ENCODE results near the gene EEF1A2. TPM values are rescaled to one million over a fixed set of nuclear protein-coding genes. Genes with fewer than 3 reads are reported as not detected.

The EEF1A2 gene
- total and polyA plus RNA-seq, 2 of the 4 experiments (the other 2 are of a cell fraction) = 1.3 to 4.6 TPM

- H3K23ac ChIP-seq (ENCODE audit: low read depth, low read length) = no peak overlapping the region
- ChIA-PET POLR2A (ENCODE audit: unreplicated experiment) (no interaction called here), CTCF (no interaction called here)
- no peak overlapping the region for H3K56ac ChIP-seq (ENCODE audit: extremely low read depth, insufficient read depth, low read length)
- no peak overlapping the region for H3K4me3 ChIP-seq (ENCODE audit: insufficient read depth, low read depth, low read length)
- intact Hi-C loops (cut with micrococcal nuclease) = loop anchor here (10.0 kb wide), 1 partner anchor 123 kb away; the partner anchor contains the start of genes RTEL1 and STMN3
- H3K27me3 ChIP-seq (ENCODE audit: control insufficient read depth, insufficient read depth, low read length) = peaks cover 4% of the 10 kb centered on the region; the same call in 1 of the 2 replicates
- DNase-seq = no peak
- no peak overlapping the region for H4K8ac ChIP-seq (ENCODE audit: low read depth in 2 of 2, low read length in 2 of 2)
- WGBS, 2 experiments (ENCODE audit: extremely low coverage in 2 of 2, insufficient read length in 1 of 2) = 80% methylated on average over 12 of the region's 27 CpGs; no CpG with 5 or more reads in 1 of the 2 experiments
- in situ Hi-C loops (cut with MboI; ENCODE audit: low sequenced_read_pairs) = loop anchor here (10.0 kb wide), 2 partner anchors 333 to 443 kb away; partner anchors contain the start of genes ABHD16B, SAMD10 and TPD52L2
- H3K9ac ChIP-seq (ENCODE audit: low read depth, low read length) = no peak overlapping the region
- no peaks in the 10 kb centered on the region for H3K36me3 ChIP-seq (ENCODE audit: control insufficient read depth, insufficient read depth, low read length)
- no peak overlapping the region for H4K91ac ChIP-seq (ENCODE audit: insufficient read depth, low read depth, low read length)
- no peaks in the 10 kb centered on the region for H3K9me3 ChIP-seq (ENCODE audit: control insufficient read depth, insufficient read depth, low read length)
- H3K79me1 ChIP-seq (ENCODE audit: low read depth in 1 of 2, low read length in 2 of 2) = no peaks in the 10 kb centered on the region
- no peak overlapping the region for H2AK9ac ChIP-seq (replicated peaks; ENCODE audit: low read depth, low read length, poor library complexity)
- H3K27ac ChIP-seq (ENCODE audit: insufficient read depth, low read length) = no peak overlapping the region
- no TSS peak for BruUV-seq (replicated peaks)
- no peak overlapping the region for H3K18ac ChIP-seq (ENCODE audit: low read depth, low read length)
- no peak overlapping the region for H3K4ac ChIP-seq (ENCODE audit: low read depth, low read length)
- H3K14ac ChIP-seq (replicated peaks; ENCODE audit: low read depth, low read length) = no peak overlapping the region
- dilution Hi-C loops (cut with HindIII; ENCODE audit: low sequenced_read_pairs, unreplicated experiment) = no loop called here
- no peaks in the 10 kb centered on the region for H4K20me1 ChIP-seq (ENCODE audit: insufficient read depth, low read length)
- H3K4me1 ChIP-seq (ENCODE audit: control insufficient read depth, insufficient read depth, low read length) = no peaks in the 10 kb centered on the region
- H2BK15ac ChIP-seq (ENCODE audit: low read depth, low read length) = no peak overlapping the region
- H2BK120ac ChIP-seq (ENCODE audit: low read depth, low read length) = no peak overlapping the region
- no peak overlapping the region for H2AFZ ChIP-seq (replicated peaks; ENCODE audit: low read length, poor library complexity)
- H3K9me1 ChIP-seq (ENCODE audit: insufficient read depth, low read length) = no peaks in the 10 kb centered on the region
- no peak overlapping the region for H2AK5ac ChIP-seq (ENCODE audit: low read depth, low read length)
- no peak overlapping the region for H4K5ac ChIP-seq (ENCODE audit: low read depth, low read length)
- peak overlapping the region; percentile 20 for H2BK5ac ChIP-seq (ENCODE audit: low read depth, low read length, poor library complexity, severe bottlenecking)
- H2BK20ac ChIP-seq (ENCODE audit: low read depth, low read length) = no peak overlapping the region
- ATAC-seq (ENCODE audit: low read depth) = no peak
- H3K4me2 ChIP-seq (ENCODE audit: low read depth, low read length) = no peak overlapping the region
- TF ChIP-seq FOS (IDR thresholded peaks at IDR 0.05; ENCODE audit: low read depth, low read length) (no peak), RFX5 (IDR thresholded peaks at IDR 0.05; ENCODE audit: low read depth, low read length) (no peak), RCOR1 (IDR thresholded peaks at IDR 0.05; ENCODE audit: insufficient replicate concordance, low read length) (no peak), MAZ (IDR thresholded peaks at IDR 0.05; ENCODE audit: borderline replicate concordance, low read depth, low read length) (no peak), BHLHE40 (IDR thresholded peaks at IDR 0.05; ENCODE audit: low read depth, low read length) (no peak), RAD21 (IDR thresholded peaks at IDR 0.05; ENCODE audit: low read length) (no peak), CHD1 (IDR thresholded peaks at IDR 0.05; ENCODE audit: low read depth, low read length) (no peak), CTCF (conservative IDR thresholded peaks at IDR 0.05; ENCODE audit: low read depth, low read length) (no peak), MXI1 (IDR thresholded peaks at IDR 0.05; ENCODE audit: borderline replicate concordance, low read depth, low read length) (no peak), NFE2L2 (IDR thresholded peaks at IDR 0.05; ENCODE audit: low read depth, low read length) (no peak), SMC3 (IDR thresholded peaks at IDR 0.05; ENCODE audit: low read depth, low read length) (no peak), MAFK (IDR thresholded peaks at IDR 0.05; ENCODE audit: low read depth, low read length) (no peak), CEBPB (IDR thresholded peaks at IDR 0.05; ENCODE audit: low read depth, low read length) (no peak)
- TF ChIP-seq, protein P1, sequence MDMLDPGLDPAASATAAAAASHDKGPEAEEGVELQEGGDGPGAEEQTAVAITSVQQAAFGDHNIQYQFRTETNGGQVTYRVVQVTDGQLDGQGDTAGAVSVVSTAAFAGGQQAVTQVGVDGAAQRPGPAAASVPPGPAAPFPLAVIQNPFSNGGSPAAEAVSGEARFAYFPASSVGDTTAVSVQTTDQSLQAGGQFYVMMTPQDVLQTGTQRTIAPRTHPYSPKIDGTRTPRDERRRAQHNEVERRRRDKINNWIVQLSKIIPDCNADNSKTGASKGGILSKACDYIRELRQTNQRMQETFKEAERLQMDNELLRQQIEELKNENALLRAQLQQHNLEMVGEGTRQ (IDR thresholded peaks at IDR 0.05; ENCODE audit: low read depth, low read length) = no peak
- TF ChIP-seq, protein P2, sequence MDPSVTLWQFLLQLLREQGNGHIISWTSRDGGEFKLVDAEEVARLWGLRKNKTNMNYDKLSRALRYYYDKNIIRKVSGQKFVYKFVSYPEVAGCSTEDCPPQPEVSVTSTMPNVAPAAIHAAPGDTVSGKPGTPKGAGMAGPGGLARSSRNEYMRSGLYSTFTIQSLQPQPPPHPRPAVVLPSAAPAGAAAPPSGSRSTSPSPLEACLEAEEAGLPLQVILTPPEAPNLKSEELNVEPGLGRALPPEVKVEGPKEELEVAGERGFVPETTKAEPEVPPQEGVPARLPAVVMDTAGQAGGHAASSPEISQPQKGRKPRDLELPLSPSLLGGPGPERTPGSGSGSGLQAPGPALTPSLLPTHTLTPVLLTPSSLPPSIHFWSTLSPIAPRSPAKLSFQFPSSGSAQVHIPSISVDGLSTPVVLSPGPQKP (IDR thresholded peaks at IDR 0.05; ENCODE audit: borderline replicate concordance, low read depth, low read length) = no peak
Observed at GRCh38 chr20:63531686-63532448, 33.0 kb upstream of the EEF1A2 start.

All from IMR-90 (cell line).